ENCODE data around the gene SIGLEC11.

The SIGLEC11 gene

GRCh38 chr19:49957262-49957915 is 3.6 kb downstream of the SIGLEC11 start:
- H3K4me1 ChIP-seq (ENCODE audit: control insufficient read depth, insufficient read depth, low read length): peaks cover 16% of the 10 kb centered on the region
- H3K27me3 ChIP-seq (ENCODE audit: control insufficient read depth, insufficient read depth, low read length): peaks cover 20% of the 10 kb centered on the region
- no peaks in the 10 kb centered on the region for H3K9me3 ChIP-seq (replicated peaks; ENCODE audit: low read length)
- no peaks in the 10 kb centered on the region for H3K36me3 ChIP-seq (ENCODE audit: insufficient read depth, low read length)
- H3K9ac ChIP-seq (ENCODE audit: low read depth, low read length): no peak overlapping the region
- no peak overlapping the region for H3K4me3 ChIP-seq (ENCODE audit: low read length)
- H3K4me2 ChIP-seq (ENCODE audit: low read length): no peak overlapping the region

- Histone ChIP-seq H3K9ac (ENCODE audit: low read depth, low read length) (no peak overlapping the region), H3K36me3 (ENCODE audit: insufficient read depth, low read length) (no peaks in the 10 kb centered on the region), H3K4me3 (ENCODE audit: low read length) (no peak overlapping the region), H3K27me3 (ENCODE audit: control insufficient read depth, insufficient read depth, low read length) (peaks cover 20% of the 10 kb centered on the region), H3K4me1 (ENCODE audit: control insufficient read depth, insufficient read depth, low read length) (peaks cover 16% of the 10 kb centered on the region), H3K4me2 (ENCODE audit: low read length) (no peak overlapping the region), H3K9me3 (replicated peaks; ENCODE audit: low read length) (no peaks in the 10 kb centered on the region)
These were observed 4.9 kb downstream of the SIGLEC11 start for GRCh38 chr19:49956115-49956495.

GRCh38 chr19:49954933-49955332 is 6.0 kb downstream of the SIGLEC11 start:
- Histone ChIP-seq H3K4me2 (ENCODE audit: low read length) (peak overlapping the region; percentile 64), H3K36me3 (ENCODE audit: insufficient read depth, low read length) (no peaks in the 10 kb centered on the region), H3K4me1 (ENCODE audit: control insufficient read depth, insufficient read depth, low read length) (peaks cover 16% of the 10 kb centered on the region), H3K9ac (ENCODE audit: low read depth, low read length) (no peak overlapping the region), H3K4me3 (ENCODE audit: low read length) (peak overlapping the region; percentile 56), H3K27me3 (ENCODE audit: control insufficient read depth, insufficient read depth, low read length) (peaks cover 20% of the 10 kb centered on the region), H3K9me3 (replicated peaks; ENCODE audit: low read length) (no peaks in the 10 kb centered on the region)

GRCh38 chr19:49954092-49954829 is 6.7 kb downstream of the SIGLEC11 start:
- peaks cover 16% of the 10 kb centered on the region for H3K4me1 ChIP-seq (ENCODE audit: control insufficient read depth, insufficient read depth, low read length)
- no peaks in the 10 kb centered on the region for H3K9me3 ChIP-seq (replicated peaks; ENCODE audit: low read length)
- no peak overlapping the region for H3K9ac ChIP-seq (ENCODE audit: low read depth, low read length)
- H3K27me3 ChIP-seq (ENCODE audit: control insufficient read depth, insufficient read depth, low read length): peaks cover 22% of the 10 kb centered on the region
- H3K36me3 ChIP-seq (ENCODE audit: insufficient read depth, low read length): no peaks in the 10 kb centered on the region
- no peak overlapping the region for H3K4me3 ChIP-seq (ENCODE audit: low read length)
- H3K4me2 ChIP-seq (ENCODE audit: low read length): no peak overlapping the region

GRCh38 chr19:49953416-49953815 is 7.6 kb downstream of the SIGLEC11 start:
- peaks cover 24% of the 10 kb centered on the region for H3K27me3 ChIP-seq (ENCODE audit: control insufficient read depth, insufficient read depth, low read length)
- no peaks in the 10 kb centered on the region for H3K36me3 ChIP-seq (ENCODE audit: insufficient read depth, low read length)
- H3K4me2 ChIP-seq (ENCODE audit: low read length): no peak overlapping the region
- peaks cover 16% of the 10 kb centered on the region for H3K4me1 ChIP-seq (ENCODE audit: control insufficient read depth, insufficient read depth, low read length)
- no peak overlapping the region for H3K9ac ChIP-seq (ENCODE audit: low read depth, low read length)
- H3K4me3 ChIP-seq (ENCODE audit: low read length): no peak overlapping the region
- no peaks in the 10 kb centered on the region for H3K9me3 ChIP-seq (replicated peaks; ENCODE audit: low read length)

GRCh38 chr19:49952906-49953305 is 8.1 kb downstream of the SIGLEC11 start:
- Histone ChIP-seq H3K4me1 (ENCODE audit: control insufficient read depth, insufficient read depth, low read length) (peaks cover 16% of the 10 kb centered on the region), H3K27me3 (ENCODE audit: control insufficient read depth, insufficient read depth, low read length) (peaks cover 24% of the 10 kb centered on the region), H3K9me3 (replicated peaks; ENCODE audit: low read length) (no peaks in the 10 kb centered on the region), H3K4me2 (ENCODE audit: low read length) (no peak overlapping the region), H3K4me3 (ENCODE audit: low read length) (no peak overlapping the region), H3K9ac (ENCODE audit: low read depth, low read length) (no peak overlapping the region), H3K36me3 (ENCODE audit: insufficient read depth, low read length) (no peaks in the 10 kb centered on the region)

GRCh38 chr19:49952479-49952836 is 8.5 kb downstream of the SIGLEC11 start:
- Histone ChIP-seq H3K4me3 (ENCODE audit: low read length) (no peak overlapping the region), H3K9ac (ENCODE audit: low read depth, low read length) (no peak overlapping the region), H3K4me1 (ENCODE audit: control insufficient read depth, insufficient read depth, low read length) (peaks cover 16% of the 10 kb centered on the region), H3K27me3 (ENCODE audit: control insufficient read depth, insufficient read depth, low read length) (peaks cover 24% of the 10 kb centered on the region), H3K36me3 (ENCODE audit: insufficient read depth, low read length) (no peaks in the 10 kb centered on the region), H3K9me3 (replicated peaks; ENCODE audit: low read length) (no peaks in the 10 kb centered on the region), H3K4me2 (ENCODE audit: low read length) (no peak overlapping the region)

GRCh38 chr19:49951806-49952478 is 9.0 kb downstream of the SIGLEC11 start:
- no peak overlapping the region for H3K9ac ChIP-seq (ENCODE audit: low read depth, low read length)

GRCh38 chr19:49950956-49951526 is 9.9 kb downstream of the SIGLEC11 start:
- Histone ChIP-seq H3K36me3 (ENCODE audit: insufficient read depth, low read length) (no peaks in the 10 kb centered on the region), H3K9me3 (replicated peaks; ENCODE audit: low read length) (no peaks in the 10 kb centered on the region), H3K4me2 (ENCODE audit: low read length) (no peak overlapping the region), H3K4me1 (ENCODE audit: control insufficient read depth, insufficient read depth, low read length) (peaks cover 16% of the 10 kb centered on the region), H3K4me3 (ENCODE audit: low read length) (no peak overlapping the region), H3K9ac (ENCODE audit: low read depth, low read length) (no peak overlapping the region), H3K27me3 (ENCODE audit: control insufficient read depth, insufficient read depth, low read length) (peaks cover 27% of the 10 kb centered on the region)

More at GRCh38 chr19:49951806-49952478, 9.0 kb downstream of the SIGLEC11 start:
- Histone ChIP-seq H3K4me1 (ENCODE audit: control insufficient read depth, insufficient read depth, low read length) (peaks cover 16% of the 10 kb centered on the region), H3K27me3 (ENCODE audit: control insufficient read depth, insufficient read depth, low read length) (peaks cover 24% of the 10 kb centered on the region), H3K9me3 (replicated peaks; ENCODE audit: low read length) (no peaks in the 10 kb centered on the region), H3K4me3 (ENCODE audit: low read length) (no peak overlapping the region), H3K4me2 (ENCODE audit: low read length) (no peak overlapping the region), H3K36me3 (ENCODE audit: insufficient read depth, low read length) (no peaks in the 10 kb centered on the region)

- Histone ChIP-seq H3K36me3 (ENCODE audit: insufficient read depth, low read length) (no peaks in the 10 kb centered on the region), H3K4me2 (ENCODE audit: low read length) (no peak overlapping the region), H3K9ac (ENCODE audit: low read depth, low read length) (no peak overlapping the region), H3K4me1 (ENCODE audit: control insufficient read depth, insufficient read depth, low read length) (peaks cover 16% of the 10 kb centered on the region), H3K27me3 (ENCODE audit: control insufficient read depth, insufficient read depth, low read length) (peaks cover 27% of the 10 kb centered on the region), H3K9me3 (replicated peaks; ENCODE audit: low read length) (no peaks in the 10 kb centered on the region), H3K4me3 (ENCODE audit: low read length) (no peak overlapping the region)
These were observed 10.4 kb downstream of the SIGLEC11 start for GRCh38 chr19:49950590-49950948.

GRCh38 chr19:49949742-49950589 is 11.0 kb downstream of the SIGLEC11 start:
- no peaks in the 10 kb centered on the region for H3K9me3 ChIP-seq (replicated peaks; ENCODE audit: low read length)
- H3K36me3 ChIP-seq (ENCODE audit: insufficient read depth, low read length): no peaks in the 10 kb centered on the region
- H3K4me2 ChIP-seq (ENCODE audit: low read length): no peak overlapping the region
- no peak overlapping the region for H3K9ac ChIP-seq (ENCODE audit: low read depth, low read length)
- H3K4me3 ChIP-seq (ENCODE audit: low read length): no peak overlapping the region
- H3K27me3 ChIP-seq (ENCODE audit: control insufficient read depth, insufficient read depth, low read length): peaks cover 26% of the 10 kb centered on the region
- H3K4me1 ChIP-seq (ENCODE audit: control insufficient read depth, insufficient read depth, low read length): peaks cover 11% of the 10 kb centered on the region
